GM12892 (cell line): ENCODE data around the gene NAV3.

Experiments
- POLR2A ChIP-seq: IDR thresholded peaks from 2 replicates; pipeline ENCODE4 v1.6.1; 2011; ENCODE audit warnings: low read depth, low read length, control low read depth
- POLR2AphosphoS5 ChIP-seq: IDR thresholded peaks from 2 replicates; pipeline ENCODE4 v1.6.1; 2011; ENCODE audit warnings: low read depth, low read length, control low read depth
- TAF1 ChIP-seq: IDR thresholded peaks from 2 replicates; pipeline ENCODE4 v1.6.1; 2011; ENCODE audit warnings: low read depth, mild to moderate bottlenecking, control low read depth, low read length, borderline replicate concordance

DNA sequence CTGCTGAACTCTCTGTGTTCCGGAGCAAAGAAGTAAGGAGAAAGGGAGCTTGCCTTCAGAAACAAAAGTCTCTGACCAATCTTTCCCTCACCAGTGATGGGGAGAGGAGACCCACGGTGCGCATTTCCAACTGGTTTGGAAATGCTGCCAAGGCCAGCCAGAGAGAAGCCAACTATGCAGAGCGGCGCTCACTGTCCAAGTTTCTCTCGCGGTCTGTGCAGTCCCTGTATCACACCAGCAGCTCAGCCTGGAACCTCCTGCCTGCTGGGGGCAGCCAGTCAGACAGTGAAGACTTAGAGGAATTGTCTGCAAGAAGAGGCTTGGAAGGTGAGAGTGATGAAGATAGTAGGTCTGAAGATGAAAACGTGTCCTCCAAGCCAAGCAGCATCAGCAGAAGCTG lies 206.2 kb downstream of the NAV3 start:
- TF ChIP-seq POLR2AphosphoS5: no peak
- TF ChIP-seq POLR2A: no peak
- no peak for TF ChIP-seq TAF1
